Activated T-cell treated with anti-CD3 and anti-CD28 coated beads for 1 hour (primary cell): ENCODE results near the gene SHISA9.

Source experiments
- DNase-seq: peaks from one replicate; pipeline ENCODE4 v3.0.0-alpha.2; 2020; ENCODE audit warnings: low read depth

The SHISA9 gene

GRCh38 chr16:13077816-13078215, 176.4 kb downstream of the SHISA9 start:
- DNase-seq = no peak

- DNase-seq = no peak
These were observed 179.1 kb downstream of the SHISA9 start for GRCh38 chr16:13080531-13080930.

- no peak for DNase-seq
These were observed 180.5 kb downstream of the SHISA9 start for GRCh38 chr16:13081825-13082331.

- no peak for DNase-seq
These were observed 182.3 kb downstream of the SHISA9 start for GRCh38 chr16:13083681-13084080.

- DNase-seq = no peak
These were observed 182.9 kb downstream of the SHISA9 start for GRCh38 chr16:13084331-13084730.

GRCh38 chr16:13093661-13094060, 192.3 kb downstream of the SHISA9 start:
- no peak for DNase-seq

- no peak for DNase-seq
These were observed 193.7 kb downstream of the SHISA9 start for GRCh38 chr16:13095061-13095460.

- no peak for DNase-seq
These were observed 197.1 kb downstream of the SHISA9 start for GRCh38 chr16:13098536-13098935.

GRCh38 chr16:13099822-13100221, 198.4 kb downstream of the SHISA9 start:
- DNase-seq = no peak

GRCh38 chr16:13100970-13101369, 199.6 kb downstream of the SHISA9 start:
- DNase-seq = no peak

- DNase-seq = no peak
These were observed 200.4 kb downstream of the SHISA9 start for GRCh38 chr16:13101828-13102227.

- no peak for DNase-seq
These were observed 201.0 kb downstream of the SHISA9 start for GRCh38 chr16:13102401-13102800.

GRCh38 chr16:13103831-13104530, 202.6 kb downstream of the SHISA9 start:
- no peak for DNase-seq

GRCh38 chr16:13104772-13105171, 203.4 kb downstream of the SHISA9 start:
- DNase-seq = no peak

GRCh38 chr16:13105427-13105826, 204.0 kb downstream of the SHISA9 start:
- DNase-seq = no peak

- no peak for DNase-seq
These were observed 205.1 kb downstream of the SHISA9 start for GRCh38 chr16:13106464-13106863.

GRCh38 chr16:13108126-13108525, 206.7 kb downstream of the SHISA9 start:
- DNase-seq = no peak

GRCh38 chr16:13109171-13109570, 207.8 kb downstream of the SHISA9 start:
- DNase-seq = no peak

GRCh38 chr16:13110124-13110796, 208.9 kb downstream of the SHISA9 start:
- no peak for DNase-seq

GRCh38 chr16:13111747-13112146, 210.3 kb downstream of the SHISA9 start:
- no peak for DNase-seq

GRCh38 chr16:13113741-13114140, 212.3 kb downstream of the SHISA9 start:
- DNase-seq = no peak

- no peak for DNase-seq
These were observed 216.7 kb downstream of the SHISA9 start for GRCh38 chr16:13118091-13118490.

- DNase-seq = no peak
These were observed 218.7 kb downstream of the SHISA9 start for GRCh38 chr16:13120091-13120490.

GRCh38 chr16:13120557-13120956, 219.2 kb downstream of the SHISA9 start:
- no peak for DNase-seq
